ENCODE data around the gene GRM1. TPM values are rescaled to one million over a fixed set of nuclear protein-coding genes. Genes with fewer than 3 reads are reported as not detected.

The GRM1 gene
- total and polyA plus RNA-seq, 2 experiments from 2014 or later: 0.29 to 0.63 TPM

DNA sequence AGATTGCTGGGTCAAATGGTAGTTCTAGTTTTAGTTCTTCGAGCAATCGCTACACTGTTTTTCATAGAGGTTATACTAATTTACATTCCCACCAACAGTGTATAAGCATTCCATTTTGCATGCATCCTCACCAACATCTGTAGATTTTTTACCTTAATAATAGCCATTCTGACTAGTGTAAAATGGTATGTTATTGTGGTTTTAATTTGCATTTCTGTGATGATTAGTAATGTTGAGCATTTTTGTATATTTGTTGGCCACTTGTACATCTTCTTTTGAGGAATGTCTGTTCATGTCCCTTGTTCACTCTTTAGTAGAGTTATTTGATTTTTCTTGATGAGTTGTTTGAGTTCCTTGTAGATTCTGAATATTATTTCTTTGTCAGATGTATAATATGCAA lies 236.2 kb downstream of the GRM1 start:
- H3K27ac Mint-ChIP-seq: no peak overlapping the region
- Histone ChIP-seq H3K27me3 (ENCODE audit: insufficient read depth) (no peaks in the 10 kb centered on the region), H3K4me1 (ENCODE audit: insufficient read depth) (no peaks in the 10 kb centered on the region; the same call in 1 of the 2 replicates), H3K4me3 (no peak overlapping the region), H3K9me2 (ENCODE audit: insufficient read depth) (peaks cover 5% of the 10 kb centered on the region; the same call in 1 of the 2 replicates), H4K20me1 (replicated peaks; ENCODE audit: insufficient read depth) (no peaks in the 10 kb centered on the region), H3F3A (replicated peaks; ENCODE audit: low read depth) (no peaks in the 10 kb centered on the region), H3K27ac (ENCODE audit: low read depth) (no peak overlapping the region), H3K36me3 (ENCODE audit: insufficient read depth) (no peaks in the 10 kb centered on the region), H2AFZ (no peak overlapping the region), H3K79me2 (replicated peaks; ENCODE audit: insufficient read depth) (no peaks in the 10 kb centered on the region), H3K4me2 (no peak overlapping the region)
- H3K27me3 Mint-ChIP-seq (ENCODE audit: insufficient read depth, low read depth, poor library complexity): no peaks in the 10 kb centered on the region
- no peaks in the 10 kb centered on the region for H3K9me3 Mint-ChIP-seq
- peaks cover 11% of the 10 kb centered on the region; the same call in 2 of the 3 replicates for H3K4me1 Mint-ChIP-seq
- DNase-seq (ENCODE audit: low spot score) (no peak), ATAC-seq (no peak)
- H3K4me3 Mint-ChIP-seq: no peak overlapping the region
- TF ChIP-seq CREB1 (CRISPR knock-in tag; IDR thresholded peaks at IDR 0.05; ENCODE audit: low read depth) (no peak), NANOG (IDR thresholded peaks at IDR 0.05; ENCODE audit: borderline replicate concordance) (no peak), ZNF462 (CRISPR knock-in tag; IDR thresholded peaks at IDR 0.05) (no peak), POLR2AphosphoS5 (IDR thresholded peaks at IDR 0.05; ENCODE audit: low read depth) (no peak), EZH2 (IDR thresholded peaks at IDR 0.05; ENCODE audit: low read depth, unreplicated experiment) (no peak), STAT1 (IDR thresholded peaks at IDR 0.05; ENCODE audit: unreplicated experiment) (no peak), REST (IDR thresholded peaks at IDR 0.05; ENCODE audit: unreplicated experiment) (no peak), JUNB (IDR thresholded peaks at IDR 0.05; ENCODE audit: unreplicated experiment) (no peak), EZH2phosphoT487 (IDR thresholded peaks at IDR 0.05; ENCODE audit: unreplicated experiment) (no peak), ZNF114 (CRISPR knock-in tag; IDR thresholded peaks at IDR 0.05) (no peak), ZNF331 (CRISPR knock-in tag; IDR thresholded peaks at IDR 0.05; ENCODE audit: low read depth) (no peak), CTCF (conservative IDR thresholded peaks at IDR 0.05; ENCODE audit: low read depth in 2 of 2) (no peak)
- TF ChIP-seq, protein P1, sequence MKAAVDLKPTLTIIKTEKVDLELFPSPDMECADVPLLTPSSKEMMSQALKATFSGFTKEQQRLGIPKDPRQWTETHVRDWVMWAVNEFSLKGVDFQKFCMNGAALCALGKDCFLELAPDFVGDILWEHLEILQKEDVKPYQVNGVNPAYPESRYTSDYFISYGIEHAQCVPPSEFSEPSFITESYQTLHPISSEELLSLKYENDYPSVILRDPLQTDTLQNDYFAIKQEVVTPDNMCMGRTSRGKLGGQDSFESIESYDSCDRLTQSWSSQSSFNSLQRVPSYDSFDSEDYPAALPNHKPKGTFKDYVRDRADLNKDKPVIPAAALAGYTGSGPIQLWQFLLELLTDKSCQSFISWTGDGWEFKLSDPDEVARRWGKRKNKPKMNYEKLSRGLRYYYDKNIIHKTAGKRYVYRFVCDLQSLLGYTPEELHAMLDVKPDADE (IDR thresholded peaks at IDR 0.05): no peak
- no peaks in the 10 kb centered on the region; the same call in 2 of the 3 replicates for H3K36me3 Mint-ChIP-seq (ENCODE audit: low read depth)
